HG03103 (cell line): ENCODE data around the gene GALNT17.

Experiments
- ATAC-seq: cut with Tn5 transposase; IDR thresholded peaks from one replicate; pipeline ENCODE4 v1.9.1; 2021; ENCODE audit warnings: low read depth; ENCODE audit not compliant: unreplicated experiment

The GALNT17 gene

DNA sequence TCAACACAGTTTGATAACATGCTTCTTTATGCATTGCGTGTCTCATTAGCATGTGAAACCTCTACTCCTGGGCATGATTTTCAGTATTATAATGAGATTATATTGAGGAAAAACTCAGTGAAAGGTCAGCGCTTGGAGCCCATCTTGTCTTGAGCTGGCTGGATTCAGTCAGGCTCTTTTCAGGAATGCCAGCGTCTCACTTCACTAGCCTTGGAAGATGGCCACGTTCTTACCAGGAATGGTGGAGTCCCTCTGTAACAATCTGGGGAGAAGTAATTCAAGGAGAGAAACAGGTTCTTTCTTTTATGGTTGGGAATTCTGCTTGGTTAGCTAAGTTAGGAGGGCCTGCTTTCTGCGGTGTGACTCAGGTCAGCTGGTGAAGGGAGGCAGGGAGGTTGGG lies 241.0 kb downstream of the GALNT17 start:
- ATAC-seq: no peak

DNA sequence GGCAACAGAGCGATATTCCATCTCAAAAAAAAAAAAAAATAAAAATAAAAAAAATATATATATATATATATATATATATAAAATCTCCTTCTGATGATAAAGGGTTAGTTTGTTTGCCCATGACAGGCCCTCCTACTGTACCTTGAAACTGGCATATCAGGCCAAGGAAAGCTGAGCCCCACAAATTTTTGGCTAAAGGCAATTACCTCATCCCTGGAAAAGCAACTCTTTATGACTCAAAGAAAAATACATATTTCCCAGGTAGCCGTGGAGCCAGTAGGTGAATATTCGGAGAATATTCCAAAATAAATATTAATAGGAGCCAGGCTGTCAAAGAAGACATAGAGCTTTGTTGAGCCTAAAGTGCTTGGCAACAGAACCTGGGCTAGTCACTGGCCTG lies 245.1 kb downstream of the GALNT17 start:
- no peak for ATAC-seq

DNA sequence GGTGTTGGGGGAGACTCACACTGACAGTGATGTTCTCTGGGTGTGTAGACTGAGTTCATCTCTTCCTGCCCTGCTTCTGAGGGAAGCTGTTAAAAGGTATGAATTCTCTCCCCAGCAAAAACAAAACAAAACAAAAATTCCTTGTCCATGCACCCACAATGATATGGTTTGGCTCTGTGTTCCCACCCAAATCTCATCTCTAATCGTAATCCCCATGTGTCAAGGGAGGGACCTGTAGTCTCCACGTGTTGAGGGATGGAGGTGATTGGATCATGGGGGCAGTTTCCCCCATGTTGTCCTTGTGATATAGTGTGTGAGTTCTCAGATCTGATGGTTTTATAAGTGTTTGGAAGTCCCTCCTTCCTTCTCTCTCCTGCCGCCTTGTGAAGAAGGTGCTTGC lies 245.5 kb downstream of the GALNT17 start:
- ATAC-seq: no peak

- ATAC-seq: no peak
Measured at GRCh38 chr7:71384094-71384493, 252.2 kb downstream of the GALNT17 start.

- no peak for ATAC-seq
Measured at GRCh38 chr7:71385330-71385729, 253.4 kb downstream of the GALNT17 start.

DNA sequence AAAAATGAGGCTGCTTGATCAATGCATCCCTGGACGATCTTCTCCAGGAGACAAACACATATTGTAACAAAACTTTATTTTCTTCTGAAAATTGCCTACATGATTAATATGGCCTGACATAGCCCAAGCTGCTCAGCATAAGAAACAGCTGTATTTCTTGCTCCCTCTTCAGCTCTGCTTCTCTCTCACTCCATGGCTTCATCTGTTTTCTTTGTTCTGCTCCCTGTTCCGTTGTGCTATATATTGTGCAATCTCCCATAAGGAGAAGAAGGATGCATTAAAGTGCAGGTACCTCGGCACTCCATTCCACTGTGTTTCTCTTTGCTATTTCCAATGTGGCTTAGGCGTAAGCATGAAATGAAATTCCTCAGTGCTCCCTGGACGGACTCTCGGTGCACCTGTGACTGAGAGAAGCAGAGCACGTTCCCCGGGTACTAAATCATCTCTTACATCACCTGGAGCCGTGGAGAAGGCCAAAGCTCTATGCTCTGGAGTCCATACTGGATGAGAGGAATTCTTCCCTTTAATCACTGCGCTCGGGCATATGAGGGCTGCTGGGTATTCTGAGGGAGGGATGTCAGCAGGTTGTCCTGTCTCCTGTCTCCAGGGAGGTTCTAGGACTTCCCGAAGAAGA lies 254.3 kb downstream of the GALNT17 start:
- ATAC-seq: no peak

GRCh38 chr7:71388181-71388580 lies 256.2 kb downstream of the GALNT17 start:
- no peak for ATAC-seq

- ATAC-seq: no peak
Measured at GRCh38 chr7:71389976-71390375, 258.0 kb downstream of the GALNT17 start.

GRCh38 chr7:71393661-71394060 lies 261.7 kb downstream of the GALNT17 start:
- ATAC-seq: no peak

- no peak for ATAC-seq
Measured at GRCh38 chr7:71402684-71403083, 270.7 kb downstream of the GALNT17 start.

DNA sequence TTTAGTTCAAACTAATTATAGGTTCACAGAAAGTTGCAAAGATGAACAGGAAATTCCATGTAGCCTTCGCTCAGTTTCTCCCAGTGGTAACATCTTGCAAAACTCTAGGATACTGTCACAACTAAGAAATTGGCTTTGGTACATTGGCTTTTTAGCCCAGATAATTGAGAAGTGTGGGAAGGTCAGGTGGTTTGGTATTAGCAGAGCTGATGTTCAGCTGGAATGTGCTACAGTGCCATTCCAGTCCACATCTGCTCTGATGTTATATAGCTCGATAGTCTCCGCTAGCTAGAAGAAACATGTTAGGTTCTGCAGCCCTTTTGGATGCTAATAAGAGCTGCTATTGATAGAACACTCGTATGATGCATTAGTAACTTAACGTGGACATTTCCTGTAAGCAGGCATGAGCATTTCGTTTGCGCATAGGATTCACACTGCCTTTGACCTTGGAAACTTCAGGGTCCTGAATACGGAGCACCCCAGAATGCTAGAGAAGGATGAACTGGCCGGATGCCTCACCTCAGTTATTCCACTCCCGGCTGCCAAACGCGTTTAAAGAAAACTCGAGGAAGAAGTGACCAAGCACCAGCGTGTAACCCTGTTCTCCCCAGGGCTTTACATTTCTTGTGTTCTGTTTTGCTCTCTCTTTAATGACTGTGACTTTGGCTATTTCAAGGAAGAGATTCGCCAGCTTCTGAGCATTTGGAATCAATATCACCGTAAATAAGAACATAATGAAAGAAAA lies 271.4 kb downstream of the GALNT17 start:
- no peak for ATAC-seq

GRCh38 chr7:71404726-71405345 lies 272.9 kb downstream of the GALNT17 start:
- no peak for ATAC-seq

DNA sequence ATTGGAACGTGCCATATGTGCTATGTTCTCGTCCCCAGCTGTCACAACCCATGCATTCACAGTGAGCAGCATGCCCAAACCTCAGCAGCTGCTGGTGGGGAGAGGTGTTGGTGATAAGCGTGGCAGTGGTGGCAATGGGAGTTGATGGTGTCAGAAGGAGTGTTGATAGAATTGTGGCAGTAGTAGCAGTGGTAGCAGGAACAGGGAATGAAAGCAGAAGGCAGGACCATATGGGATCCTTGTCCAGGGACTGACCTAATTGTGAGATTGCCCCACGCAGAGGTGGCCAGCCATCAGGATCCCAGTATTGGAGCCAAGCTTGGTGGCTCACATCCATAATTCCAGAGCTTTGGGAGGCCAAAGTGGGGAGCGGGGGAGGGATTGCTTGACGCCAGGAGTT lies 276.3 kb downstream of the GALNT17 start:
- no peak for ATAC-seq

- ATAC-seq: no peak
Measured at GRCh38 chr7:71409550-71410157, 277.7 kb downstream of the GALNT17 start.

- ATAC-seq: no peak
Measured at GRCh38 chr7:71411475-71411874, 279.5 kb downstream of the GALNT17 start.

DNA sequence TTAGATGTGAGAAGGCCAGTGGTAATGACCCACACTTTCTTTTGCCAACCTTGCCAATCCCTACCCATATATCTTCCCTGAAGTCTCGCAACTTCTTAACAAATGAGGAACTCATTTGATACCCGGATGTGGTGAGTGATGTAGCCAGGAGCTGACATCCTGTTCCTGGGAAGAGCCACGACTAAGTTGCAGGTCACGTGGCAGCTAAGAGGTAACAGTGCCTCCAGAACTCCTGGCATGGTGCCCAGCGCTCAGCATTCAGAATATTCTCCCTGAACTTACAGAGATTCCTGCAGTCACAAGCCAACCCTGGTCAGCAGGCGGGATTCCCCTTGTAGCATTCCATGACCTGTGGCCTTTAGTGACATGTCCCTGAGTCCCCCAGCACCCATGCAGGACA lies 282.5 kb downstream of the GALNT17 start:
- no peak for ATAC-seq

DNA sequence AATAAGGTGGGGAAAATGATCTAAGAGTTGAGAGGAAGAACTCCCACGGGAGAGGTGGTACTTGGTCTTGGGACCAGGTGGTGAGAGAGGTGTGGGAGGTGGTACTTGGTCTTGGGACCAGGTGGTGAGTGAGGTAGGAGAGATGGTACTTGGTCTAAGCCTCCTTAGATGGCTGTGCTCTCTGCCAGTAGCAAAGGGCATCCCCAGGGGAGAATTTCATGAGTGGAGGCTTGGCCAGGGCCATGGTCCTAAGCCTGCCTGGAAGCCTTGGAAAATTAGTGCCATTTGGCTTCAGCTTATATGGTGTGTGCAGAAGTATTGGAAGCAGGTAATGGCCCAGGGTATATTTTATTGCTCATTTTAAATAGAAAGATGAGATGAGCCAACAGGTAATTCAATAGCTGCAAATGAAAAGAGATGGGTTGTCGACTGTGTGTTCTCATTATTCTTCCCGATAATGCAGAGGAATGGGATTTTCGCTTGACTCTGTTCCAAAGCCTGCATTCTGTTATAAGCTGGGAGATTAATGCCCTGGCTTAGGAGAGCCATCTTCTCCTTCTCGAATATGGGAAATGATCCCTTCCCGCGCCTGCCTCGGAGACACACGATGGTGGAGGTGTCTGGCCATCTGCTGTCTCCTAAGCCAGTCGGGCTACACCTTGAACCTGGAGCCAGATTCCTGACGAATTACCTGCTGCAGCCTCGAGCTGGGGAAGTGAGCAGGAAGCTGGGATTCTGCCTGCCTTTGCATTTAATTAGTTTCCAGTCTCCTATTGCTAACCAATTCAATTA lies 287.8 kb downstream of the GALNT17 start:
- ATAC-seq: no peak

DNA sequence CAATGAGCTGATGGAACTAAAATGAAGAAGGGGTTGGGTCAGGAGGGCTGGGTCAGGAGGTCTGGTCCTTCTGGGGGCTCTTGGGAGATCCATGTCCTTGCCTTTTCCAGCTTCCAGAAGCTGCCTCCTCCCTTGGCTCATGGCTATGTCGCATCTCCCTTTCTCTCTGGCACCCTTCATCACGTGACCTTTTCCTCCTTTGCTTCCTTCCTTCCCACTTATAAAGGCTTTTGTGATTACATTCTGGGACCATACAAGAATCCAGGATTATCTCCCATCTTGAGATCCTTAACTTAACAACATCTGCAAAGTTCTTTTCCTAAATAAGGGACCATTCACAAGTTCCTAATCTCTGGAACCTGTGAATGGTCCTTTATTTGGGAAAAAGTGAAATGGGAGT lies 290.2 kb downstream of the GALNT17 start:
- no peak for ATAC-seq

- no peak for ATAC-seq
Measured at GRCh38 chr7:71424166-71425035, 292.5 kb downstream of the GALNT17 start.

DNA sequence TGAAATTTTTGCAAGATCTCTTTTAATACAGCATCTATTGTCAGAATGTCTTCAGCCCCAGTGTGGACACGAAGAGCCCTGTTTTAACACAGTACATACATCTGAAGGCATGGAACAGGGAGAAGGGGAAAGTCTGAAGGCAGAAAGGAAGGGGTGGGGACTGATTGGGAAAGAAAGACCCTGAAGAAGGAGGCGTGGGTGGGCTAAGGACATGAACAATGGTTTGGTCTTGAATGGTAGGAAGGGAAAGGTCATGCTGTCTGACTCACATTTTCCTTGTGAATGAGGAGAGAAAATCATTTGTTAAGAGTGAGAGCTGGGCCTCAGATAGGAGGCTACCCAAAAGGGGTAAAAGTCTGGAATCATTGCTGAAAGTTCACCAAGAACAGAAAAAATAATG lies 297.1 kb downstream of the GALNT17 start:
- no peak for ATAC-seq
